Measurements from ENCODE around the gene NUP210L. TPM values are rescaled to one million over a fixed set of nuclear protein-coding genes. Genes with fewer than 3 reads are reported as not detected.

Gene NUP210L
- total RNA-seq, 2 donors from 2014 or later = 0.07 to 0.11 TPM

DNA sequence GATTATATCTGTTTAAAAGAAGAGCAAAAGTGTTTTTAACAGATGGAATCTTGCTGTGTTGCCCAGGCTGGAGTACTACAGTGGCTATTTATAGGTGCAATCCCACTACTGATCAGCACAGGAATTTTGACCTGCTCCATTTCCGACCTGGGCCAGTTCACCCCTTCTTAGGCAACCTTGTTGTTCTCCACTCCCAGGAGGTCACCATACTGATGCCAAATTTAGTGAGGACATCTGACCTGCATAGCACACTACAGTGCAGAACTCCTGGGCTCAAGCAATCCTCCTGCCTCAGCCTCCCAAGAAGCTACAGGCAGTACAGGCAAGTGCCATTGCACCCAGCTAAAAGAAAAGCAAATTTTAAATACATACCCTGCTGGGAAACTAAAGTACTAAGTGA is 11.3 kb upstream of the NUP210L start:
- H3K4me1 ChIP-seq (ENCODE audit: control insufficient read depth, insufficient read depth, low read length) = no peaks in the 10 kb centered on the region
- H3K4me3 Mint-ChIP-seq = no peak overlapping the region
- DNase-seq = no peak
- no peak overlapping the region for H3K27ac Mint-ChIP-seq
- H3K4me3 ChIP-seq (ENCODE audit: low read length) = no peak overlapping the region
- H3K27me3 Mint-ChIP-seq (ENCODE audit: insufficient read depth) = no peaks in the 10 kb centered on the region
- H3K27me3 ChIP-seq (ENCODE audit: control insufficient read depth, insufficient read depth, low read length, poor library complexity, severe bottlenecking) = no peaks in the 10 kb centered on the region
- H3K36me3 ChIP-seq (ENCODE audit: control insufficient read depth, insufficient read depth, low read length) = peaks cover 98% of the 10 kb centered on the region
- peaks cover 2% of the 10 kb centered on the region for H3K4me1 Mint-ChIP-seq
- 98 to 100% methylated on average over 1 of the region's 1 CpG for WGBS, 2 experiments (ENCODE audit: insufficient coverage in 1 of 2, insufficient read length in 1 of 2)
- peaks cover 7% of the 10 kb centered on the region for H3K9me3 ChIP-seq (ENCODE audit: control insufficient read depth, low read length)
- H3K9ac ChIP-seq (ENCODE audit: extremely low read depth, low read length, poor library complexity, severe bottlenecking) = no peak overlapping the region
- TF ChIP-seq, protein P1, sequence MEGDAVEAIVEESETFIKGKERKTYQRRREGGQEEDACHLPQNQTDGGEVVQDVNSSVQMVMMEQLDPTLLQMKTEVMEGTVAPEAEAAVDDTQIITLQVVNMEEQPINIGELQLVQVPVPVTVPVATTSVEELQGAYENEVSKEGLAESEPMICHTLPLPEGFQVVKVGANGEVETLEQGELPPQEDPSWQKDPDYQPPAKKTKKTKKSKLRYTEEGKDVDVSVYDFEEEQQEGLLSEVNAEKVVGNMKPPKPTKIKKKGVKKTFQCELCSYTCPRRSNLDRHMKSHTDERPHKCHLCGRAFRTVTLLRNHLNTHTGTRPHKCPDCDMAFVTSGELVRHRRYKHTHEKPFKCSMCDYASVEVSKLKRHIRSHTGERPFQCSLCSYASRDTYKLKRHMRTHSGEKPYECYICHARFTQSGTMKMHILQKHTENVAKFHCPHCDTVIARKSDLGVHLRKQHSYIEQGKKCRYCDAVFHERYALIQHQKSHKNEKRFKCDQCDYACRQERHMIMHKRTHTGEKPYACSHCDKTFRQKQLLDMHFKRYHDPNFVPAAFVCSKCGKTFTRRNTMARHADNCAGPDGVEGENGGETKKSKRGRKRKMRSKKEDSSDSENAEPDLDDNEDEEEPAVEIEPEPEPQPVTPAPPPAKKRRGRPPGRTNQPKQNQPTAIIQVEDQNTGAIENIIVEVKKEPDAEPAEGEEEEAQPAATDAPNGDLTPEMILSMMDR (conservative IDR thresholded peaks at IDR 0.05) = no peak
- no peak overlapping the region for H3K27ac ChIP-seq (ENCODE audit: low read depth, low read length)
- peaks cover 89% of the 10 kb centered on the region for H3K36me3 Mint-ChIP-seq (ENCODE audit: low read depth)
- H3K9me3 Mint-ChIP-seq = no peaks in the 10 kb centered on the region

DNA sequence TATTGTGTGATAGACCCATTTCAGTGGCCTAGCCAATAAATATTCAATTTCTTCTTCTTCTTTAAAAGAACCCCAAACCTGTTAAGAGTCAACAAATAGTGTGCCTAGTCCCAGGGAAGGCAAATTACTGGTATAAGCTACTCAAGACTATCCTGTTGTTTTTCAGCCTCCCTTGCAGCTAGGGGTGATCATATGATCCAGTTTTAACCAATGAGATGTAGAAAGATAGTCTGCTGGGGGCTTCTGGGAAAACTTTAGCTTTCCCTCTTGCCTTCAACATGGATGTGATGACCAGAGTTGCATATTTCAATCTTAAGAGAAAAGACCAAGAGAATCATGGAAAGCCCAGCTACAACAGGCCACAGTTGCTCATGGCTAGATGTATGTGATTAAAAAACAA is 4.7 kb upstream of the NUP210L start:
- H3K27me3 Mint-ChIP-seq (ENCODE audit: insufficient read depth) = no peaks in the 10 kb centered on the region
- H3K27me3 ChIP-seq (ENCODE audit: control insufficient read depth, insufficient read depth, low read length, poor library complexity, severe bottlenecking) = no peaks in the 10 kb centered on the region
- no peak overlapping the region for H3K9ac ChIP-seq (ENCODE audit: extremely low read depth, low read length, poor library complexity, severe bottlenecking)
- TF ChIP-seq, protein P1 (conservative IDR thresholded peaks at IDR 0.05) = no peak
- H3K9me3 Mint-ChIP-seq = peaks cover 7% of the 10 kb centered on the region
- H3K4me1 Mint-ChIP-seq = peaks cover 28% of the 10 kb centered on the region
- H3K36me3 Mint-ChIP-seq (ENCODE audit: low read depth) = peaks cover 93% of the 10 kb centered on the region
- H3K4me3 ChIP-seq (ENCODE audit: low read length) = no peak overlapping the region
- H3K27ac Mint-ChIP-seq = no peak overlapping the region
- no peak overlapping the region for H3K27ac ChIP-seq (ENCODE audit: low read depth, low read length)
- peaks cover 21% of the 10 kb centered on the region for H3K9me3 ChIP-seq (ENCODE audit: control insufficient read depth, low read length)
- peaks cover 5% of the 10 kb centered on the region for H3K4me1 ChIP-seq (ENCODE audit: control insufficient read depth, insufficient read depth, low read length)
- DNase-seq = no peak
- H3K36me3 ChIP-seq (ENCODE audit: control insufficient read depth, insufficient read depth, low read length) = peaks cover 96% of the 10 kb centered on the region
- no peak overlapping the region for H3K4me3 Mint-ChIP-seq

DNA sequence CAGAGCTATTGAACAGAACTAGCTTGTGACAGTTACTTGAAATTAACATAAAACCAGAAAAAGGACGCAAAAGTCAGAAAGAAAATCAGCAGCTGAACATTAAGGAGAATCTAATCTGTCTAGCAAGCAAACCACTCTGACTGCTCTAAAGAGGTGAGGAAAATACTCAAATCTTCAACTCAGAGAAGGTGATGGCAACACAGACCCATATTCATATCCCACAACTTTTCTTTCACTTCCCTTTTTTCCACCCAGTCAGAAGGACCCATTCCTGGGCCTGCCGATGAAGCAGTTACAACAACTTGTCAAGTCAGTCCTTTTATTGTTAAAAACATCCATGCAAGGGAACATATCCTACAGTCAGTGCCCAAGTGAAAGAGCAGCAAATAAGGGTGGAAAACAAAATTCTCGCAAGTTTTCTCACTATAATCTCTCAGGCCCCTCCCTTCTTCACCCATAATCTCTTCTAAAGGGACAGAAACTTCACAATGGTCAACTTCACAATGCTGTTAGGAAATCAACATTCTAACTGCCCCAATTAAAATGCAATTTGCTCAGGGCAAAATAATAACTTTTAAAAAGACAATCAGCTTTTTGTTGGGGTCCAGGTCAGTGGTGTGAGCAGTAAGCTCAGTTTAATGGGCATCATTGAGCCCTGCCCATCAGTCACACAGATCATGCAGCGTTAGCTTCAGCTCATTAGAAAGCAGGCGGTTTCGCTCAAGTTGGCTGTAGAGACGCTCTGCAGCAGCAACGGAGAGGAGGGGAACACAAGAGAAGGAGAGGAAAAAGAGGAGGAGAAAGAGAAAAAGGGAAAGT is 3.6 kb upstream of the NUP210L start:
- Mint-ChIP-seq H3K4me1 (peaks cover 26% of the 10 kb centered on the region), H3K9me3 (peaks cover 7% of the 10 kb centered on the region), H3K4me3 (no peak overlapping the region), H3K36me3 (ENCODE audit: low read depth) (peaks cover 85% of the 10 kb centered on the region), H3K27me3 (ENCODE audit: insufficient read depth) (no peaks in the 10 kb centered on the region), H3K27ac (peak overlapping the region; percentile 46)
- WGBS, 2 experiments (ENCODE audit: insufficient coverage in 1 of 2, insufficient read length in 1 of 2) = 93 to 99% methylated on average over 8 of the region's 8 CpGs
- H3K27ac ChIP-seq (ENCODE audit: low read depth, low read length) = peak overlapping the region; percentile 4
- DNase-seq = no peak
- peaks cover 5% of the 10 kb centered on the region for H3K4me1 ChIP-seq (ENCODE audit: control insufficient read depth, insufficient read depth, low read length)
- H3K36me3 ChIP-seq (ENCODE audit: control insufficient read depth, insufficient read depth, low read length) = peaks cover 88% of the 10 kb centered on the region
- TF ChIP-seq, protein P1 (conservative IDR thresholded peaks at IDR 0.05) = no peak
- peaks cover 21% of the 10 kb centered on the region for H3K9me3 ChIP-seq (ENCODE audit: control insufficient read depth, low read length)
- no peaks in the 10 kb centered on the region for H3K27me3 ChIP-seq (ENCODE audit: control insufficient read depth, insufficient read depth, low read length, poor library complexity, severe bottlenecking)
- no peak overlapping the region for H3K4me3 ChIP-seq (ENCODE audit: low read length)
- no peak overlapping the region for H3K9ac ChIP-seq (ENCODE audit: extremely low read depth, low read length, poor library complexity, severe bottlenecking)

Data from endodermal cell (in vitro differentiated cells).